Measurements from ENCODE around the gene ECHDC1. TPM values are rescaled to one million over a fixed set of nuclear protein-coding genes. Genes with fewer than 3 reads are reported as not detected.
"Not testable (repeated sequence)": the region's sequence is repeated elsewhere in the genome, so short reads cannot be mapped to it uniquely, and the experiment has no call there.

Gene ECHDC1
- total RNA-seq, 2 donors from 2014 or later: 55.3 to 97.9 TPM

DNA sequence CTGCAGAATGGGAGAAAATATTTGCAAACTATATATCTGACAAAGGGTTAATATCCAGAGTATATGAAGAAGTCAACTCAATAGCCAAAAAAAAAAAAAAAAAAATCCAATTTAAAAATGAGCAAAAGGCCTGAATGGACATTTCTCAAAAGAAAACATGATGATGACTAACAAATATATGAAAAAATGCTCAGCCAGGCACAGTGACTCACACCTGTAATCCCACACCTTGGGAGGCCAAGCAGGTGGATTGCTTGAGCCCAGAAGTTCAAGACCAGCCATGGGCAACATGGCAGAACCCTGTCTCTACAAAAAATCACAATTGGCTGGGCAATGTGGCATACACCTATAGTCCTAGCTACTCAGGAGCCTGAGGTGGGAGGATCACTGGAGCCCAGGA lies 2.1 kb upstream of the ECHDC1 start:
- no peak for DNase-seq
- intact Hi-C loops (cut with DNase I, micrococcal nuclease): no loop called here
- no peak for ATAC-seq

DNA sequence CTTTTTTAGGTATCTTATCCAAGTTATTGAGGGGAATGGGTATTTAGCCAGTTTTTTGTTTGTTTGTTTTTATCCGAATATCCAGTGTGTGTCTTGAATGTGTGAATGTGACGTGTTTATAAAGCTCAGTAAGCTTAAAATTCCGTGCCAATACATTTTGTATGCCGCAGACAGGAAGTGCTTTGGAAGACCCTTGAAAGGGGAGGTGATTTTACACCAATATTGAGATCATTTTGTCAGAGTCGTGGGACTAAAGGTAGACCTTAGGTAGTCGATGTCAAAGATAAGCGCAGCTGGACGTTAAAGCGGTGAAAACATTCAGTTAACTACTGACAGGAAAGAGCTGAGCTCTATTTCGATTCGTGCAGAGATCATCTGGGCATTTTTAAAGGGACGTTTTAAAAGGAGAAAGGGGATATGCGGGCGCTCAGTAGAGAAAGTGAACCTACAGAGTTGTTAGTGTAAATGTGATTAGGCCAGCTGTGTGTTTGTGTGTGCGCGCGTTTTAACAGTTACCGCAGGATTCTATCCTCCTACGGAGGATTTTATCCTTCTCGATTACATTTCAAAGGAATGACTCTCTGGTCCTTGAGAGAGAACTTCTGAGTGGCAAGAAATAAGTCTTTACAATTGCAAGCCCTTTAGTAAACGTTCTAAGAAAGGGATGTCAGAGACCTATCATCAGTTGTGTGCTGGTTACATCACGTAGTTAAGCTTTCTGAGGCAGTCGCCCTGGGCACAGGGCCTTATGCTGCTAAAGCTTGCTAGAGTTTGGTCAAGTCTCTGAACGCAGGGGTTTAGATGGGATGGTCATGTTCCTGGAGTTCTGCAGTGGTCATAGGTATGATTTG lies 625 bp upstream of the ECHDC1 start:
- DNase-seq: peak in 1 of 2 donors; percentile 11
- intact Hi-C loops (cut with DNase I, micrococcal nuclease): no loop called here
- ATAC-seq: peak; percentile 14

DNA sequence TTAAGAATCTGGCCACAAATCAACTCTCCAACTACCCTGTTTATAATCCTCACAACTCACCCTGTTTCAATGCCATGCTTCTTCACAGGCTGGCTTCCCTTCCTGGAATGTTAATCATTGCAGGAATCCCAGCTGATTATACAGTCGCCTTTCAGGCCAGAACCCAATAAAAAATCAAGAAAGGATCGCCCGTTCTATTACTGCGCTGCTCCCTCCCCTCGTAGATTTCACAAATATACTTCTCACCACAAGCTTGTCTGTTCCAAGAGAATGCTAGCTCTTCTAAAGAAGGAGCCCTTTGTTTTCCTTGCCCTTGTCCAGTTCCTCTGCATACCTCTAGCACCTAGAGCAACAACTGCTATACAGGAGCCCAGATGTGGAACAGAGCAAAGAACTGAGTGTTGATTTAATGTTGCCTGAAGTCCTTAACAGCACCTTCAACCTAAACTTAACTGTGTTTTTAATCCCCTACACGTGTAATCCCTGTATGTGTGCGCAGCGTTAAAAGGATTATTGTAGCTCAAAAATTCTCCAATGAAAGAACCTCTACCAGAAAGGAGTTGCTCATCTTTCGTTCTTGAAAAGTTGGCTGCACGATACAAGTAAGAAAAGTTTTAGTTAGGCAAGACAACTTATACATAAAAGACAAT lies 988 bp downstream of the ECHDC1 start:
- intact Hi-C loops (cut with DNase I, micrococcal nuclease): no loop called here
- DNase-seq: peak; percentile 22 to 56
- ATAC-seq: peak; percentile 87

DNA sequence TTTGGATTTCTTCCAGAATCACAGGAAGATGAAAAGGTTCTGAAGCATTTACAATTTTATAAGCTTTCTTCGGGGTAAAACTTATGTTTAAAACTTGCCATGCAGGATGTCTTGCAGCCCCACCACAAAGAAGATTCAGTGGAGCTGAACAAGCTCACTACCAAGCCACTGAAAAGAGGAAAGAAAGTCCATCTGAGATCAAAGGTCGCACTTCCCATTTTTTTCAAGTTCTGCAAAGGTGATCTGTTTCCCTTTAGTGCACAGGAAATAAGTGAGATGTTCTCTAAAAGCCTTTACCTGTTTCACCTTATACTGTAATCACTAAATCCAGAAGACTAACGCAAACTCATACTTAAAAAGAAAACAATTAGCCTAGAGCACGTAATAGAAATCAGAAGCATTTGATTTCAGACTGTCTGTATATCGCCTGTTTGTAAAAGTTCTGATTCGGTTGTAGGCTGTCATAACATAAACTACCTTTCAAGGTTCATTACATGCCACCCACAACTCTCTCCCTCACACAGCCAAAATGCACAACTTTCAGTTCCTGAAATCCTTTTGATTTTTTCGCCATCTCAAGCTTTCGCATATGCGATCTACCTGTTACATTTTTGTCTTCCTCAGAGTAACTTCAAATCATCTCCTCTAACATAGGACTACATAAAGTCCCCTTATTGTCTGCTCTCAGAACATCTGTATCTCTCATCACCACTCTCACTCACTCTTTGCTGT lies 1.8 kb downstream of the ECHDC1 start:
- DNase-seq: no peak
- ATAC-seq: no peak
- intact Hi-C loops (cut with DNase I, micrococcal nuclease): no loop called here

DNA sequence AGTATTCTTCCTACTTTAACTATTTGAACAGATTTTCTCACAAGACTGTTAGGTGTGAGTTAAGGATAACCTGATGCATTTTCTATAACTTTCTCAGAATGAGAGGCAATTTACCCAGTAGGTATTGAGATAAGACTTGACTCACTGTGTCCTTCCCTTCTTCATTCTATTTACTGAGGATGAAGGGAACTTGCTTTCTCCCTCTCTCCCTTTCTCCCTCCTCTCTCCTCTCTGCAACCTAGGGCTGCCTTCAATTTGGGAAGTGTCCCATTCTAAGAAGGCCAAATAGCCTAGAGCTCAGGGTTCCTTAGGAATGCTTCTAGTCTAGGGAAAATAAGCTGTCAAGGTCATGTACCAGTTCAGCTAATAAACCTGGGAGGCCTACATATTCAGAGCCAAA lies 3.2 kb downstream of the ECHDC1 start:
- DNase-seq (no peak), ATAC-seq (no peak)
- intact Hi-C loops (cut with DNase I, micrococcal nuclease): no loop called here

DNA sequence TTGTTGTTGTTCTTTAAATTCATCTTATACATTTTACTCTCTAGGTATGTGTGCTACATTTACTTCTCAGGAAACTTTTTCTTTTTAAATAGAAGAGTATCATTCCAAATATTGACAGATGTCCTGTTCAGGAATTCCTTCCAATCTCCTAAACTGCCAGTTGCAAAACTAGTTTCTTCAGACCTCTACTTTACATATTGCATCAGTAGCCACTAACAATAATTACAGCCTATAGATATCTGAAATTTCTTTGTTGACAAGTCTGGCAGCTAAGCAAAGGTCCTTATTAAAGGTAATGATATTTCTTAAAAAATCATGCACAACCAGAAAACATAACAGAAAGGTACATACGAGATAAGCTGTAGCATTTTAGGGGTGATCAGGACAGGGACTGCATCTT lies 4.5 kb downstream of the ECHDC1 start:
- ATAC-seq (no peak), DNase-seq (no peak)
- intact Hi-C loops (cut with DNase I, micrococcal nuclease): no loop called here

DNA sequence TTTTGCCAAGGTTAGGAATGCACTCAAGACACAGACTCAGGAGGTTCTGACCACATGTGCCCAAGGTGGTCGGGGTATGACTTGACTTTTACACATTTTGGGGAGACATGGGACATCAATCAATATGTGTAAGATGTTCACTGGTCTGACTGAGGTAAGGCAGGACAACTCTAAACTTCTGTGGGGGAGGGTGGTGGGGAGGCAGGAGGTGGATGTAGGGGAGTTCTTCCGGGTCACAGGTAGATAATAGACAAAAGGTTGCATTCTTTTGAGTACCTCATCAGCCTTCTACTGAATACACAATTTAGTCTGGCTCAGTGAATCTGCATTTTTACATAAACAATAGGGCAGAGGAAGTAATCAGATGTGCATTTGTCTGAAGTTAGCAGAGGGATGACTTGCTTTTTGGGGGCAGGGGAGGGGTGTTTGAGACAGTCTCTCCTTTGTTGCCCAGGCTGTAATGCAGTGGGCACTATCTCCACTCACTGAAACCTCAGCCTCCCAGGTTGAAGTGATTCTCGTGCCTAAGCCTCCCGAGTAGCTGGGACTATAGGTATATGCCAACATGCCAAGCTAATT lies 10.9 kb downstream of the ECHDC1 start:
- intact Hi-C loops (cut with DNase I, micrococcal nuclease): no loop called here
- ATAC-seq: no peak
- DNase-seq: no peak

DNA sequence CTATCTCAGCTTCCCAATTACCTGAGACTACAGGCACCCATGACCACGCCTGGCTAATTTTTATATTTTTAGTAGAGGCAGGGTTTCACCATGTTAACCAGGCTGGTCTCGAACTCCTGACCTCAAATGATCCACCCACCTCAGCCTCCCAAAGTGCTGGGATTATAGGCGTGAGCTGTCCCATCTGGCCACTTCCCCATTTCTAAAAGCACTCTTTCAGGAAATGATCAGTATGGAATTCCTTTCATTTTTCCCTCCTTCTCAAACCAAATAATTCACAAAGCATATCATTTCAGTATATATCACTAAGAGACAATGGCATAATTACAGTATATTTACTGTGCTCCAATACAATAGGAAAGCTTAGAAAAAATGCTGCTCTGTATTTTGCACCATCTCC lies 12.2 kb downstream of the ECHDC1 start:
- DNase-seq; ATAC-seq; intact Hi-C loops (cut with DNase I, micrococcal nuclease): not testable (repeated sequence)

DNA sequence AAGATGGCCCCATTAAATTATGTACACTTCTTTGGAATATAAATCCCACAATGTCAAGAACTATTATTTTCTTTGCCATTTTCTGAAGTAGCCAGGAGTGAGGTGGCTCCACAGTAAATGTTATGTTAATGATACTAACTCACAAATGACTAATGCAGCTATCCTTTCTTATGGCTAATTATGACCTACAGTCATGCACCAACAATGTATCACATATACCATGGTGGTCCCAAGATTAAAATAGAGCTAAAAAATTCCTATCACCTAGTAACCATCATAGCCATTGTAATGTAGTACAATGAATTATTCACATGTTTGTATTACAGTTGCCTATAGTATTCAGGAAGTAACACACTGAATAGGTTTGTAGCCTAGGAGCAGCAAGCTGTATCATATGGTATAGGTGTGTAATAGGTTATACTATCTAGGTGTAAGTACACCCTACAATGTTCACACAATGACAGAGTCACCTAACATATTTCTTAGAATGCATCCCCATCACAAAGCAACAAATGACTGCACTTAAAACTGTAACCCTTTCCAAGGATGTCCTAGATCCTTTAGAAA lies 15.3 kb downstream of the ECHDC1 start:
- intact Hi-C loops (cut with DNase I, micrococcal nuclease): no loop called here
- ATAC-seq: no peak
- DNase-seq: no peak

DNA sequence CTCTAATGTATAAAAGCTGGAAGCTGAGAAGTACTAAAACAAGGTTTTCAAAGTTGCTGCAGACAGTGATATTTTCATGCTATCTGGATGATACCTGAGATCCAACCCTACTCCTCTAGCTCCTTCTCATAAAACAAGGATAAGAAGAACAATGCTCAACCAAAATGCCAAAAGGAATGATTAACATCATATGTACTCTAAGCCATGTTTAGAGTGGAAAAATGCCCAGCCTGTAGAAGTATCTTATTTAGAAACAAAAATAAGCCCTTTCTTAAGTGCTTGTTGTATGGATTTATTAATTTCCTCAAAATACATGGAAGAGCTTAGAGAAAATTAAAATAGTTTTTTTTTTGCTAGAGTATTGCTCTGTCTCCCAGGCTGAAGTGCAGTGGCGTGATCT lies 23.7 kb downstream of the ECHDC1 start:
- no peak for DNase-seq
- intact Hi-C loops (cut with DNase I, micrococcal nuclease): no loop called here

DNA sequence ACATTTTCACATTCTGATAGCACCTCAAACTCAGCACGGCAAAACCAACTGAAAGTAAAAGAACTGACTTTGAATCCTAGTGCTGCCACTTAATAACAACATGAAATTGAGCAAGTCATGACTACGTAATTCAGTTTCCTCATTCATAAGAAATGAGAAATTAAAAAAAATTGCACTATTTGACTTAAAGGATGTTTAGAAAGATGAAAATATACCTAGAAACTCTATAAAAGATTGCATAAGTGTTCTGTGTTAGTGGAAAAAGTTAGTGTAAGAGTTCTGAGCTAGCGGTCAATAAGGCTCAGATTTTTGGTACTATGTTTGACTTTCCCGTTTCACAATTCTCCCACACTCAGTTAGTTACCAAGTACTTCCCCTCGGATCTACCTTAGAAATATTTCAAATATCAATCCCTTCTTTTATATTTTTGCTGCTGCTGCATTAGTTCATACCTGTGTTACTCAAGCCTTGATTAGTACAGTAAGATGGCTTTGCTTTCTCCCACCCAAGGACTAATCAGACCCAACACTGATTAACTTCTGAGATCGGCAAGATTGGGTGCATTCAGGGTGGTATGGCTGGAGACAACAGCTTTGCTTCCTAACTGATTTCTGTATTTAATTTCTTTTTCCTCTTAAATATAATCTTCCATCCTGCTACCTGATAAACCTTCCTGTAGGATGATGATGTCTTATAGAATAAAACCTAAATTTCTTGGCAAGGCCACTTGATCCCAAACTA lies 25.9 kb downstream of the ECHDC1 start:
- intact Hi-C loops (cut with DNase I, micrococcal nuclease): no loop called here
- DNase-seq: no peak
- no peak for ATAC-seq

More for the DNA sequence above, 23.7 kb downstream of the ECHDC1 start:
- ATAC-seq: no peak

DNA sequence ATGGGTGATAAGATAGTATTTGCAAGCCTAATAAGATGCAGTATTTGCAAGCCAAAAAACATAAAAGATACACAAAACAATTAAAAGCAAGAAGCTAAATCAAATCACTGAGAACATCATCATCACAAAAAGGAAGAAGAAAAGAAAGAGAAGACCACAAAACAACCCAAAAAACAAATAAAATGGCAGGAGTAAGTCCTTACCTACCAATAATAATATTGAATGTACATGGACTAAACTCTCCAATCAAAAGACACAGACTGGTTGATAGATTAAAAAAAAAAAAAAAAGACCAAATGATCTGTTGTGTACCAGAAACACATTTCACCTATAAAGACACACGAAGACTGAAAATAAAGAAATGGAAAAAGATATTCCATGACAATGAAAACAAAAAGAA lies 37.7 kb downstream of the ECHDC1 start:
- intact Hi-C loops (cut with DNase I, micrococcal nuclease): loop anchor here in 1 of 2 donors (10.0 kb wide), 3 partner anchors 109 to 229 kb away; no protein-coding TSS in a partner anchor
- no peak for ATAC-seq
- DNase-seq: no peak

DNA sequence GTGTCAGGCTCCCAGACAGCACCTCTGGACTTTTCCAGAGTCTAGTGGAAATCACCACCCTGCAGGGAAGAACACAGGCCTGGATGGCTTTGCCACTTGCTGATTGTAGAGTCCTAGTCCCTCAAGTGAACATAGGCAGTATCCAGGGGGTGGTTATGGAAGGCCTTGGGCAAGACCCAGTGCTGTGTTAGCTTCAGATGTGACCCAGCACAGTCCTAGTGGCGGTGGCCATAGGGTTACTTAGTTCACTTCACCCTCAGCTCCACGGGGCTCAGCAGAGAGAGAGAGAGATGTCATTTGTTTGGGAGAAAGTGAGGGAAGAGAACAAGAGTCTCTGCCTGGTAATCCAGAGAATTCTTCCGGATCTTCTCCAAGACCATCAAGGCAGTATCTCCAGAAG lies 39.5 kb downstream of the ECHDC1 start:
- intact Hi-C loops (cut with DNase I, micrococcal nuclease): loop anchor here in 1 of 2 donors (10.0 kb wide), 3 partner anchors 111 to 231 kb away; no protein-coding TSS in a partner anchor
- DNase-seq (no peak), ATAC-seq (peak; percentile 21)

DNA sequence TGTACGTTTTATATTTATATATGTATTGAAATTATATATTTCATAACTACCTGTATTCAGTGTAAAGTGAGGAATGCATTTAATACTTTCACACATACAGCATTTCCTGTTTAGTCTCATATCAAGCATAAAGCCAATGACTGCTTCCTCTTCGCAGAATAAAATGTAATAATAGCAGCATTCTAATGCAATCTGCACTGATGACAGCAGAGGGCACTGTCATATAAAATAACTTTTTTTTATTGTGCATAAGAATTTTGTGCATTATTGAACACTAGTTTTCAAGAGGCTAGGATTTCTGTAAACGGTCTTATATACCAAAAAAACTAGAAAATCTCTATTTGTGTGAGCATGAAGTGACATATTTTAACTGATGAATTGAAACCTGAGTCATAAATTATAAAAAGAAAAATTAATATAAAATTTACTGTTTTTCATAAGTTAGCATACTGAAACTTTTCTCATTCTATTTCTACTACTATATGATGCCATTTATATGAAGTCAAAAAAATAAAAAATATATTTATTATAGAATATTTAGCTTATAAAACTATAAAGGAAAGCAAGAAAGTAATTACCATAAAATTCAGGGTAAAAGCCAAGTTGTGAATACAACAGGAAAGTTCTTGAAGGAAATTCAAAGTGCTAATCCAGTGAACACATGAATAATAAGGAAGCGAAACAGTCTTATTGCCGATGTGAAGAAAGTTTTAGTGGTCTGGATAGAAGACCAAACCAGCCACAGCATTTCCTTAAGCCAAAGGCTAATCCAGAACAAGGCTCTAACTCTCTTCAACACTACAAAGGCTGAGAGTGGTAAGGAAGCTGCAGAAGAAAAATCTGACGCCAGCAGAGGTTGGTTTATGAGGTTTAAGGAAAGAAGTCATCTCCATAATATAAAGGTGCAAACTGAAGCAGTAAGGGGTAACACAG lies 40.4 kb downstream of the ECHDC1 start:
- peak; percentile 88 for ATAC-seq
- DNase-seq: peak in 1 of 2 donors; percentile 61
- intact Hi-C loops (cut with DNase I, micrococcal nuclease): loop anchor here in 1 of 2 donors (10.0 kb wide), 3 partner anchors 112 to 232 kb away; no protein-coding TSS in a partner anchor

DNA sequence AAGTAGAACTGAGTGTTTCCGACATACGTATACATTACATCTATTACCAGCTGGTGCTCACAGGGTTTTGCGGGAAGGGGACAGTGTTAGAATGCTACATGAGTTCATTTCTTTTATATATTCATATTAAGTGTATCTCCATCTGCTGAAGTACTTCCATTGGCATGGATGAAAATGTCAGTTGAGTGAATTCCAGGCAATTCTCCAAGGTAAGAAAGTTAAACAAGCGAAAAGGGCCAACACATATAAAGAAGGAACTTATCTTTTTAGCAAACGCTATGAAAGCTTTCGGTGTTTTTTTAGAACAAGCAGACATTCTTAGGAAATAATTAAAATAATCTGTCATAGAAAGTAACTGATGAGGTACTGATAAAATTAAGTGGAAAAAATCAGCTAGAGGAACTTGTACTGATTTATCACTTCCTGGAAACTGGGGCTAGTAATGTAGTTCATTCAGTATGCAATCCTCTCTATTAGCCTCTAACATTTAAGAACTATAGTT lies 42.2 kb downstream of the ECHDC1 start:
- intact Hi-C loops (cut with DNase I, micrococcal nuclease): loop anchor here in 1 of 2 donors (10.0 kb wide), 3 partner anchors 114 to 234 kb away; no protein-coding TSS in a partner anchor
- ATAC-seq: no peak
- no peak for DNase-seq

DNA sequence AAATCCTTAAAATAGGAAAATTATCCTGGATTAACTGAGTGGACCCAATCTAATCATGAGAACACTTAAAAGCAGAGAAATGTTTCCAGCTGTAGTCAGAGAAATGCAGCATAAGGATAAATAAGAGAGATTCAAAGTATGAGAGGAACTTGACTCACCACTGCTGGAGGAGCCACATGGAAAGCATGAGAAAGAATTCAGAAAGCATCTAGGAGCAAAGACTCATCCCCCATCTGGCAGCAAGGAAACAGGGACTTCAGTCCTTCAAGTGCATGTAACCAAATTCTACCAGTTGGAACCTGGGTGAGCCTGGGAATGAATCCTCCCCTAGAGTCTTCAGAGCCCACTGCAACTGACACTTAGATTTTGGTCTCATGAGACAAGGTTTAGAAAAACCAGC lies 43.0 kb downstream of the ECHDC1 start:
- DNase-seq (no peak), ATAC-seq (no peak)
- intact Hi-C loops (cut with DNase I, micrococcal nuclease): loop anchor here in 1 of 2 donors (10.0 kb wide), 3 partner anchors 114 to 234 kb away; no protein-coding TSS in a partner anchor

All from left colon (tissue), 2 donors.